ENCODE data around the gene GPR107. TPM values are rescaled to one million over a fixed set of nuclear protein-coding genes. Genes with fewer than 3 reads are reported as not detected.

GPR107 gene
- polyA plus RNA-seq, 4 donors = 2.7 to 37.1 (median 12.8) TPM

GRCh38 chr9:130023144-130023787 is 30.4 kb upstream of the GPR107 start:
- Histone ChIP-seq H3K4me3 (ENCODE audit: low read depth in 1 of 3, low read length in 3 of 3) (no peak overlapping the region), H3K27ac (ENCODE audit: low read depth in 1 of 3, low read length in 2 of 3) (peak overlapping the region in 1 of 3 donors; percentile 47), H3K9me3 (ENCODE audit: control insufficient read depth in 2 of 2, insufficient read depth in 1 of 2, low read depth in 1 of 2, low read length in 1 of 2) (peaks cover 0 to 3% of the 10 kb centered on the region in 2 donors), H3K4me1 (ENCODE audit: control insufficient read depth in 3 of 3, insufficient read depth in 2 of 3, low read depth in 1 of 3, low read length in 2 of 3) (peaks cover 0 to 6% (median 0%) of the 10 kb centered on the region in 3 donors), H3K36me3 (ENCODE audit: control insufficient read depth in 3 of 3, insufficient read depth in 2 of 3, low read depth in 1 of 3, low read length in 3 of 3) (no peaks in the 10 kb centered on the region), H3K27me3 (ENCODE audit: control insufficient read depth in 3 of 3, insufficient read depth in 3 of 3, low read length in 3 of 3) (no peaks in the 10 kb centered on the region)
- 67 to 79% (median 69%) methylated on average over 7 of the region's 7 CpGs for WGBS, 3 donors
- no peak for DNase-seq
- FAIRE-seq = no peak

- H3K4me3 ChIP-seq (ENCODE audit: low read depth in 1 of 3, low read length in 3 of 3) = no peak overlapping the region
- whole genome bisulfite sequencing, 3 donors = 75 to 88% (median 80%) methylated on average over 3 of the region's 3 CpGs
- H3K27me3 ChIP-seq (ENCODE audit: control insufficient read depth in 3 of 3, insufficient read depth in 3 of 3, low read length in 3 of 3) = no peaks in the 10 kb centered on the region
- H3K9me3 ChIP-seq (ENCODE audit: control insufficient read depth in 2 of 2, insufficient read depth in 1 of 2, low read depth in 1 of 2, low read length in 1 of 2) = peaks cover 0 to 3% of the 10 kb centered on the region in 2 donors
- no peaks in the 10 kb centered on the region for H3K36me3 ChIP-seq (ENCODE audit: control insufficient read depth in 3 of 3, insufficient read depth in 2 of 3, low read depth in 1 of 3, low read length in 3 of 3)
- no peak overlapping the region for H3K27ac ChIP-seq (ENCODE audit: low read depth in 1 of 3, low read length in 2 of 3)
- DNase-seq (no peak), FAIRE-seq (no peak)
- peaks cover 0 to 11% (median 7%) of the 10 kb centered on the region in 3 donors for H3K4me1 ChIP-seq (ENCODE audit: control insufficient read depth in 3 of 3, insufficient read depth in 2 of 3, low read depth in 1 of 3, low read length in 2 of 3)
Observed at GRCh38 chr9:130023994-130024596, 29.6 kb upstream of the GPR107 start.

- Histone ChIP-seq H3K27me3 (ENCODE audit: control insufficient read depth in 3 of 3, insufficient read depth in 3 of 3, low read length in 3 of 3) (no peaks in the 10 kb centered on the region), H3K27ac (ENCODE audit: low read depth in 1 of 3, low read length in 2 of 3) (no peak overlapping the region), H3K4me1 (ENCODE audit: control insufficient read depth in 3 of 3, insufficient read depth in 2 of 3, low read depth in 1 of 3, low read length in 2 of 3) (peaks cover 0 to 11% (median 7%) of the 10 kb centered on the region in 3 donors), H3K36me3 (ENCODE audit: control insufficient read depth in 3 of 3, insufficient read depth in 2 of 3, low read depth in 1 of 3, low read length in 3 of 3) (no peaks in the 10 kb centered on the region), H3K4me3 (ENCODE audit: low read depth in 1 of 3, low read length in 3 of 3) (no peak overlapping the region), H3K9me3 (ENCODE audit: control insufficient read depth in 2 of 2, insufficient read depth in 1 of 2, low read depth in 1 of 2, low read length in 1 of 2) (peaks cover 0 to 3% of the 10 kb centered on the region in 2 donors)
- FAIRE-seq = no peak
- 81 to 85% (median 82%) methylated on average over 5 of the region's 5 CpGs for WGBS, 3 donors
- no peak for DNase-seq
Observed at GRCh38 chr9:130024597-130024994, 29.1 kb upstream of the GPR107 start.

GRCh38 chr9:130026583-130027340 is 26.9 kb upstream of the GPR107 start:
- FAIRE-seq = no peak
- Histone ChIP-seq H3K27ac (ENCODE audit: low read depth in 1 of 3, low read length in 2 of 3) (no peak overlapping the region), H3K4me3 (ENCODE audit: low read depth in 1 of 3, low read length in 3 of 3) (no peak overlapping the region), H3K36me3 (ENCODE audit: control insufficient read depth in 3 of 3, insufficient read depth in 2 of 3, low read depth in 1 of 3, low read length in 3 of 3) (no peaks in the 10 kb centered on the region), H3K9me3 (ENCODE audit: control insufficient read depth in 2 of 2, insufficient read depth in 1 of 2, low read depth in 1 of 2, low read length in 1 of 2) (peaks cover 0 to 3% of the 10 kb centered on the region in 2 donors), H3K27me3 (ENCODE audit: control insufficient read depth in 3 of 3, insufficient read depth in 3 of 3, low read length in 3 of 3) (no peaks in the 10 kb centered on the region), H3K4me1 (ENCODE audit: control insufficient read depth in 3 of 3, insufficient read depth in 2 of 3, low read depth in 1 of 3, low read length in 2 of 3) (peaks cover 0 to 17% (median 7%) of the 10 kb centered on the region in 3 donors)
- DNase-seq = no peak
- WGBS, 3 donors = 67 to 73% (median 70%) methylated on average over 2 of the region's 2 CpGs

- WGBS, 3 donors = 74 to 80% (median 74%) methylated on average over 9 of the region's 9 CpGs
- no peak for FAIRE-seq
- peaks cover 0 to 17% (median 7%) of the 10 kb centered on the region in 3 donors for H3K4me1 ChIP-seq (ENCODE audit: control insufficient read depth in 3 of 3, insufficient read depth in 2 of 3, low read depth in 1 of 3, low read length in 2 of 3)
- H3K36me3 ChIP-seq (ENCODE audit: control insufficient read depth in 3 of 3, insufficient read depth in 2 of 3, low read depth in 1 of 3, low read length in 3 of 3) = no peaks in the 10 kb centered on the region
- H3K9me3 ChIP-seq (ENCODE audit: control insufficient read depth in 2 of 2, insufficient read depth in 1 of 2, low read depth in 1 of 2, low read length in 1 of 2) = peaks cover 0 to 3% of the 10 kb centered on the region in 2 donors
- no peak overlapping the region for H3K4me3 ChIP-seq (ENCODE audit: low read depth in 1 of 3, low read length in 3 of 3)
- no peaks in the 10 kb centered on the region for H3K27me3 ChIP-seq (ENCODE audit: control insufficient read depth in 3 of 3, insufficient read depth in 3 of 3, low read length in 3 of 3)
- no peak for DNase-seq
- no peak overlapping the region for H3K27ac ChIP-seq (ENCODE audit: low read depth in 1 of 3, low read length in 2 of 3)
Observed at GRCh38 chr9:130027533-130028365, 26.0 kb upstream of the GPR107 start.

GRCh38 chr9:130028493-130029222 is 25.0 kb upstream of the GPR107 start:
- peaks cover 0 to 11% (median 7%) of the 10 kb centered on the region in 3 donors for H3K4me1 ChIP-seq (ENCODE audit: control insufficient read depth in 3 of 3, insufficient read depth in 2 of 3, low read depth in 1 of 3, low read length in 2 of 3)
- peak in 1 of 2 donors; percentile 17 for DNase-seq
- no peaks in the 10 kb centered on the region for H3K36me3 ChIP-seq (ENCODE audit: control insufficient read depth in 3 of 3, insufficient read depth in 2 of 3, low read depth in 1 of 3, low read length in 3 of 3)
- 30 to 46% (median 36%) methylated on average over 6 of the region's 6 CpGs for WGBS, 3 donors
- peak overlapping the region in 1 of 3 donors; percentile 38 for H3K27ac ChIP-seq (ENCODE audit: low read depth in 1 of 3, low read length in 2 of 3)
- no peaks in the 10 kb centered on the region for H3K27me3 ChIP-seq (ENCODE audit: control insufficient read depth in 3 of 3, insufficient read depth in 3 of 3, low read length in 3 of 3)
- no peak overlapping the region for H3K4me3 ChIP-seq (ENCODE audit: low read depth in 1 of 3, low read length in 3 of 3)
- H3K9me3 ChIP-seq (ENCODE audit: control insufficient read depth in 2 of 2, insufficient read depth in 1 of 2, low read depth in 1 of 2, low read length in 1 of 2) = peaks cover 0 to 3% of the 10 kb centered on the region in 2 donors
- no peak for FAIRE-seq

GRCh38 chr9:130029223-130029973 is 24.3 kb upstream of the GPR107 start:
- FAIRE-seq = no peak
- H3K27ac ChIP-seq (ENCODE audit: low read depth in 1 of 3, low read length in 2 of 3) = peak overlapping the region in 1 of 3 donors; percentile 49
- peaks cover 0 to 11% (median 7%) of the 10 kb centered on the region in 3 donors for H3K4me1 ChIP-seq (ENCODE audit: control insufficient read depth in 3 of 3, insufficient read depth in 2 of 3, low read depth in 1 of 3, low read length in 2 of 3)

More at GRCh38 chr9:130029223-130029973, 24.3 kb upstream of the GPR107 start:
- WGBS, 3 donors = 72 to 84% (median 80%) methylated on average over 10 of the region's 10 CpGs
- no peaks in the 10 kb centered on the region for H3K36me3 ChIP-seq (ENCODE audit: control insufficient read depth in 3 of 3, insufficient read depth in 2 of 3, low read depth in 1 of 3, low read length in 3 of 3)
- H3K27me3 ChIP-seq (ENCODE audit: control insufficient read depth in 3 of 3, insufficient read depth in 3 of 3, low read length in 3 of 3) = no peaks in the 10 kb centered on the region
- no peak overlapping the region for H3K4me3 ChIP-seq (ENCODE audit: low read depth in 1 of 3, low read length in 3 of 3)
- peaks cover 0 to 3% of the 10 kb centered on the region in 2 donors for H3K9me3 ChIP-seq (ENCODE audit: control insufficient read depth in 2 of 2, insufficient read depth in 1 of 2, low read depth in 1 of 2, low read length in 1 of 2)
- no peak for DNase-seq
